SK-N-SH (cell line): ENCODE data around the gene OR5H2. TPM values are rescaled to one million over a fixed set of nuclear protein-coding genes. Genes with fewer than 3 reads are reported as not detected.

Source experiments
- CTCF ChIA-PET: fragments of 300-600, 350-600 bp; formaldehyde crosslinking; extraction: SDS; loops from one replicate; lab custom pipeline; 2021; lab: Yijun Ruan, JAX
- POLR2A ChIA-PET: fragments of 350-600 bp; sonication (Branson Sonifier 250); formaldehyde crosslinking; extraction: SDS; loops from one replicate; lab custom pipeline; 2020; ENCODE audit warnings: antibody characterized with exemption, inconsistent platforms; lab: Yijun Ruan, JAX
- DNase-seq: peaks from one replicate; pipeline ENCODE4 v3.0.0; 2012
- H2AFZ ChIP-seq: fragments of 200-600 bp; sonication (generic); 2 replicates; pipeline ENCODE4 v1.8.1; 2016; ENCODE audit warnings: antibody characterized with exemption, mild to moderate bottlenecking, low read depth
- H3F3A ChIP-seq: fragments of 200-600 bp; sonication (generic); replicated peaks from 2 replicates; pipeline ENCODE3; 2016; ENCODE audit warnings: antibody characterized with exemption, mild to moderate bottlenecking; ENCODE audit not compliant: insufficient read depth
- H3K27ac ChIP-seq, 2 experiments: fragments of 200-500 bp in 1 of 2; fragments of 200-600 bp in 1 of 2; sonication (Bioruptor generic) in 1 of 2; sonication (generic), shearing (Covaris generic) in 1 of 2; 2 replicates each; pipeline versions ENCODE4 v1.5.1 to v1.6.1; 2014 to 2016; ENCODE audit warnings: low read depth in 2 of 2, inconsistent platforms in 1 of 2, low read length in 1 of 2, mild to moderate bottlenecking in 1 of 2, mixed read lengths in 1 of 2
- H3K27me3 ChIP-seq: fragments of 200-600 bp; sonication (generic), shearing (Covaris generic); 2 replicates; pipeline ENCODE4 v1.6.1; 2016; ENCODE audit warnings: mixed run types; ENCODE audit not compliant: insufficient read depth
- H3K36me3 ChIP-seq, 2 experiments: fragments of 200-500 bp in 1 of 2; fragments of 200-600 bp in 1 of 2; sonication (Bioruptor generic) in 1 of 2; sonication (generic) in 1 of 2; replicated peaks in 1 of 2; 2 replicates each; pipeline versions ENCODE3 to v1.5.1; 2014 to 2016; ENCODE audit warnings: low read length in 1 of 2, mild to moderate bottlenecking in 1 of 2; ENCODE audit not compliant: insufficient read depth in 2 of 2, control insufficient read depth in 1 of 2
- H3K4me1 ChIP-seq, 2 experiments: fragments of 200-500 bp in 1 of 2; fragments of 200-600 bp in 1 of 2; sonication (Bioruptor generic) in 1 of 2; sonication (generic), shearing (Covaris generic) in 1 of 2; 2 replicates each; pipeline versions ENCODE4 v1.5.1 to v1.6.1; 2014 to 2016; ENCODE audit warnings: low read depth in 1 of 2, low read length in 1 of 2, mixed run types in 1 of 2; ENCODE audit not compliant: insufficient read depth in 2 of 2, control insufficient read depth in 1 of 2
- H3K4me2 ChIP-seq: fragments of 200-600 bp; sonication (generic), shearing (Covaris generic); 2 replicates; pipeline ENCODE4 v1.6.1; 2017; ENCODE audit warnings: mixed run types
- H3K4me3 ChIP-seq, 2 experiments: fragments of 200-500 bp in 1 of 2; fragments of 200-600 bp in 1 of 2; sonication (Bioruptor generic) in 1 of 2; sonication (generic), shearing (Covaris generic) in 1 of 2; 2 replicates each; pipeline versions ENCODE4 v1.5.1 to v1.8.1; 2014 to 2016; ENCODE audit warnings: low read depth in 2 of 2, inconsistent platforms in 1 of 2, low read length in 1 of 2, mild to moderate bottlenecking in 1 of 2, mixed read lengths in 1 of 2, moderate library complexity in 1 of 2
- H3K79me2 ChIP-seq: fragments of 200-600 bp; sonication (generic); 2 replicates; pipeline ENCODE4 v1.8.1; 2017; ENCODE audit warnings: mild to moderate bottlenecking; ENCODE audit not compliant: insufficient read depth
- H3K9ac ChIP-seq: fragments of 200-600 bp; sonication (generic); 2 replicates; pipeline ENCODE4 v1.6.1; 2017; ENCODE audit warnings: mixed run types
- H3K9me2 ChIP-seq: fragments of 200-600 bp; sonication (generic); 2 replicates; pipeline ENCODE4 v1.6.1; 2017; ENCODE audit warnings: mixed run types
- H3K9me3 ChIP-seq: fragments of 200-600 bp; sonication (generic); 2 replicates; pipeline ENCODE4 v1.6.1; 2017; ENCODE audit warnings: mixed run types, mild to moderate bottlenecking, moderate library complexity
- H4K20me1 ChIP-seq: fragments of 200-600 bp; sonication (generic); 2 replicates; pipeline ENCODE4 v1.6.1; 2017; ENCODE audit warnings: mild to moderate bottlenecking, mixed run types; ENCODE audit not compliant: insufficient read depth
- ELF1 ChIP-seq: IDR thresholded peaks from 2 replicates; pipeline ENCODE4 v1.4.0; 2012
- EP300 ChIP-seq, 2 experiments: IDR thresholded peaks; 2 replicates each; pipeline versions ENCODE4 v1.4.0 to v1.6.1; 2012; ENCODE audit warnings: borderline replicate concordance in 1 of 2, low read depth in 1 of 2, low read length in 1 of 2
- EZH2phosphoT487 ChIP-seq: fragments of 200-600 bp; sonication (generic); IDR thresholded peaks from 2 replicates; pipeline ENCODE4 v1.6.1; 2017; ENCODE audit warnings: low read depth, mixed run types, mild to moderate bottlenecking, antibody characterized with exemption, moderate library complexity, borderline replicate concordance
- FOXJ3 ChIP-seq: sonication (generic); formaldehyde crosslinking; IDR thresholded peaks from 2 replicates; pipeline ENCODE4 v1.5.1; 2020; ENCODE audit warnings: mild to moderate bottlenecking, missing genetic modification reagents
- FOXM1 ChIP-seq: IDR thresholded peaks from 2 replicates; pipeline ENCODE4 v1.4.0; 2012; ENCODE audit warnings: low read depth, mild to moderate bottlenecking
- GABPA ChIP-seq: IDR thresholded peaks from 2 replicates; pipeline ENCODE4 v1.4.0; 2012; ENCODE audit warnings: low read depth, mild to moderate bottlenecking
- GATA2 ChIP-seq: sonication (generic); formaldehyde crosslinking; IDR thresholded peaks from 2 replicates; pipeline ENCODE4 v1.5.0; 2020; ENCODE audit warnings: mild to moderate bottlenecking, missing genetic modification reagents
- IRF3 ChIP-seq: fragments of 150-350 bp; IDR thresholded peaks from 2 replicates; pipeline ENCODE4 v1.6.1; 2016; ENCODE audit warnings: mild to moderate bottlenecking, low read depth, low read length
- JUND ChIP-seq: IDR thresholded peaks from 2 replicates; pipeline ENCODE4 v1.4.0; 2012
- MXI1 ChIP-seq: IDR thresholded peaks from 2 replicates; pipeline ENCODE4 v1.6.1; 2012; ENCODE audit warnings: mild to moderate bottlenecking, low read depth, low read length, improper control_type of control experiment
- POLR2AphosphoS5 ChIP-seq: IDR thresholded peaks from 2 replicates; pipeline ENCODE4 v1.6.1; 2012; ENCODE audit warnings: low read depth, low read length
- RAD21 ChIP-seq: IDR thresholded peaks from 2 replicates; pipeline ENCODE4 v1.6.1; 2012; ENCODE audit warnings: mild to moderate bottlenecking, low read length
- USF2 ChIP-seq: fragments of 150-350 bp; IDR thresholded peaks from 2 replicates; pipeline ENCODE4 v1.6.1; 2017; ENCODE audit warnings: antibody characterized with exemption, low read length, low read depth, borderline replicate concordance
- YY1 ChIP-seq: IDR thresholded peaks from 2 replicates; pipeline ENCODE4 v1.4.0; 2012; ENCODE audit warnings: low read depth, mild to moderate bottlenecking
- WGBS: methylation state at CpG from one replicate; pipeline ENCODE4 v1.1.6; 2017; ENCODE audit warnings: low lambda C conversion rate; 5-methylcytosine and 5-hydroxymethylcytosine counted together
- polyA plus RNA-seq, 3 experiments: library from polyadenylated mRNA; depleted of rRNA; stranded (reverse); fragments of >200 nt; gene quantifications; 2 replicates each; pipeline ENCODE4 v1.2.3, GENCODE V29; 2012
- TF ChIP-seq, protein P1 (sequence below): IDR thresholded peaks from 2 replicates; pipeline ENCODE4 v1.4.0; 2012; ENCODE audit warnings: low read depth
- TF ChIP-seq, protein P2 (sequence below): fragments of 200-600 bp; sonication (generic); IDR thresholded peaks from 2 replicates; pipeline ENCODE4 v1.6.1; 2017; ENCODE audit warnings: antibody characterized with exemption, mild to moderate bottlenecking, moderate library complexity

OR5H2 gene
- polyA plus RNA-seq, 1 of the 3 experiments (the other 2 are of a cell fraction): not detected

- Histone ChIP-seq H3K36me3 (no peaks in the 10 kb centered on the region), H3K9me3 (no peaks in the 10 kb centered on the region), H3K4me1 (no peaks in the 10 kb centered on the region), H3K27me3 (no peaks in the 10 kb centered on the region), H3K9me2 (no peaks in the 10 kb centered on the region), H2AFZ (no peak overlapping the region), H3F3A (no peaks in the 10 kb centered on the region), H4K20me1 (no peaks in the 10 kb centered on the region), H3K27ac (no peak overlapping the region), H3K79me2 (no peaks in the 10 kb centered on the region), H3K4me2 (no peak overlapping the region), H3K4me3 (no peak overlapping the region), H3K9ac (no peak overlapping the region)
- ChIA-PET POLR2A (no interaction called here), CTCF (no interaction called here)
- no peak for DNase-seq
- TF ChIP-seq EZH2phosphoT487: no peak
- TF ChIP-seq MXI1: no peak
- TF ChIP-seq JUND: no peak
- TF ChIP-seq ELF1: no peak
- no peak for TF ChIP-seq FOXJ3 (CRISPR knock-in tag)
- TF ChIP-seq USF2: no peak
- 1% methylated on average over 5 of the region's 5 CpGs for WGBS
These were observed 48.8 kb upstream of the OR5H2 start for GRCh38 chr3:98233468-98233867.

DNA sequence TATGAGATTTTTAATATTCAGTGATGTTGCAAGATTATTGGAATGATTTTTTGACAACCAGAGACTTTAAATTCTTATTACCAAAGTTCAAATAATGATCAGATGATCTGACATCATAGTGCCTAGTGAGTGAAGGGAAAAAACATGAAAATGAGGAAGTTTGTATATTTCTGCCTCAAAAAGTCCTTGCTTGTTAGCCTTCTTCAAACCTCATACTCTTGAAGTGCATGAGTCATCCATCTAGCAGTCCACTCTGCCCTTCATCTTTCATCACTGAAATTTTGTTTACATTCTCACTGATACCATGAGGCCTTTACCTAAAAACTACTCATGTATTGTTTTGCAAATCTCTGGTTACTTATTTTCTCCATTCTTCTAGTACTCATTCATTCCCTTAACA, 42.2 kb upstream of the OR5H2 start:
- no peaks in the 10 kb centered on the region for H3K79me2 ChIP-seq
- no peak overlapping the region for H3K9ac ChIP-seq
- H3K4me1 ChIP-seq: no peaks in the 10 kb centered on the region
- H4K20me1 ChIP-seq: no peaks in the 10 kb centered on the region
- H3K36me3 ChIP-seq: no peaks in the 10 kb centered on the region
- H3F3A ChIP-seq: no peaks in the 10 kb centered on the region
- H3K27ac ChIP-seq: no peak overlapping the region
- no peak overlapping the region for H2AFZ ChIP-seq
- no peaks in the 10 kb centered on the region for H3K9me3 ChIP-seq
- H3K9me2 ChIP-seq: no peaks in the 10 kb centered on the region
- POLR2A ChIA-PET: no interaction called here
- TF ChIP-seq EP300 (IDR thresholded peaks at IDR 0.05; ENCODE audit: borderline replicate concordance in 1 of 2, low read depth in 1 of 2, low read length in 1 of 2) (no peak), FOXJ3 (CRISPR knock-in tag) (no peak)
- no peak for DNase-seq
- H3K4me2 ChIP-seq: no peak overlapping the region
- CTCF ChIA-PET: no interaction called here
- H3K27me3 ChIP-seq: no peaks in the 10 kb centered on the region
- H3K4me3 ChIP-seq: no peak overlapping the region

DNA sequence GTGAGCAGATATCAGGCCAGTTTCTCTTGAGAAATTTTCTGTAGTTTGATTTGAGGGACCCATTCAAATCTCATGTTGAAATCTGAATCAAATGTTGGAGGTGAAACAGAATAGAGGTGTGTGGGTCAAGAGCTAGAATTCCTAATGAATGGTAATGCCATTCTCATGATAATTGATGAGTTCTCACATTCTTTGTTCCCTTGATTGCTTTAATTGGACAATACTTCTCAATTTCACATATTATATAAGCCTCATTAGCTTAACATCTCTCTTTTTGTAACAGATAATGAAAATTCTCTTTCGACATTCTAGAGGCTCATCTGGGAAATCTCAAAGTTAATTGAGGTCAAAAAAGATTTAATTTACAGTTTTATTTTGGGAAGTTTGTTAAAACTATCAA, 40.1 kb upstream of the OR5H2 start:
- TF ChIP-seq GATA2 (CRISPR knock-in tag) (no peak), IRF3 (no peak), GABPA (no peak), POLR2AphosphoS5 (no peak), FOXJ3 (CRISPR knock-in tag) (no peak), YY1 (no peak), RAD21 (no peak), JUND (no peak), EP300 (IDR thresholded peaks at IDR 0.05; ENCODE audit: borderline replicate concordance in 1 of 2, low read depth in 1 of 2, low read length in 1 of 2) (no peak), ELF1 (no peak), MXI1 (no peak), FOXM1 (no peak)
- TF ChIP-seq, protein P1, sequence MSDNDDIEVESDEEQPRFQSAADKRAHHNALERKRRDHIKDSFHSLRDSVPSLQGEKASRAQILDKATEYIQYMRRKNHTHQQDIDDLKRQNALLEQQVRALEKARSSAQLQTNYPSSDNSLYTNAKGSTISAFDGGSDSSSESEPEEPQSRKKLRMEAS: no peak
- TF ChIP-seq, protein P2, sequence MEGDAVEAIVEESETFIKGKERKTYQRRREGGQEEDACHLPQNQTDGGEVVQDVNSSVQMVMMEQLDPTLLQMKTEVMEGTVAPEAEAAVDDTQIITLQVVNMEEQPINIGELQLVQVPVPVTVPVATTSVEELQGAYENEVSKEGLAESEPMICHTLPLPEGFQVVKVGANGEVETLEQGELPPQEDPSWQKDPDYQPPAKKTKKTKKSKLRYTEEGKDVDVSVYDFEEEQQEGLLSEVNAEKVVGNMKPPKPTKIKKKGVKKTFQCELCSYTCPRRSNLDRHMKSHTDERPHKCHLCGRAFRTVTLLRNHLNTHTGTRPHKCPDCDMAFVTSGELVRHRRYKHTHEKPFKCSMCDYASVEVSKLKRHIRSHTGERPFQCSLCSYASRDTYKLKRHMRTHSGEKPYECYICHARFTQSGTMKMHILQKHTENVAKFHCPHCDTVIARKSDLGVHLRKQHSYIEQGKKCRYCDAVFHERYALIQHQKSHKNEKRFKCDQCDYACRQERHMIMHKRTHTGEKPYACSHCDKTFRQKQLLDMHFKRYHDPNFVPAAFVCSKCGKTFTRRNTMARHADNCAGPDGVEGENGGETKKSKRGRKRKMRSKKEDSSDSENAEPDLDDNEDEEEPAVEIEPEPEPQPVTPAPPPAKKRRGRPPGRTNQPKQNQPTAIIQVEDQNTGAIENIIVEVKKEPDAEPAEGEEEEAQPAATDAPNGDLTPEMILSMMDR: no peak
- H3K4me1 ChIP-seq: no peaks in the 10 kb centered on the region
- ChIA-PET POLR2A (no interaction called here), CTCF (interaction anchor here (1.5 kb wide), 1 partner anchor 18 kb away, joined by 4 read pairs; no protein-coding TSS in a partner anchor)
- no peaks in the 10 kb centered on the region for H4K20me1 ChIP-seq
- no peak for DNase-seq
- no peak overlapping the region for H3K27ac ChIP-seq
- H3K4me3 ChIP-seq: no peak overlapping the region
- no peak overlapping the region for H2AFZ ChIP-seq
- H3K4me2 ChIP-seq: no peak overlapping the region
- no peaks in the 10 kb centered on the region for H3K9me2 ChIP-seq
- no peaks in the 10 kb centered on the region for H3F3A ChIP-seq
- no peaks in the 10 kb centered on the region for H3K9me3 ChIP-seq
- no peaks in the 10 kb centered on the region for H3K79me2 ChIP-seq
- no peaks in the 10 kb centered on the region for H3K27me3 ChIP-seq
- no peaks in the 10 kb centered on the region for H3K36me3 ChIP-seq
- no peak overlapping the region for H3K9ac ChIP-seq
- 2% methylated on average over 1 of the region's 1 CpG for WGBS
